PFSK-1 (cell line): ENCODE results near the gene GPR26.

Experiments
- FOXP2 ChIP-seq: optimal IDR thresholded peaks from 2 replicates; pipeline ENCODE3; 2011; ENCODE audit warnings: borderline replicate concordance, control low read depth, inconsistent platforms; ENCODE audit not compliant: insufficient read depth; ENCODE audit errors: extremely low read length, extremely low read depth
- REST ChIP-seq, 2 experiments: IDR thresholded peaks; 2 replicates each; pipeline versions ENCODE4 v1.6.1 to v1.8.0; 2011 to 2012; ENCODE audit warnings: low read depth in 2 of 2, low read length in 2 of 2, control low read depth in 1 of 2, inconsistent platforms in 1 of 2, mild to moderate bottlenecking in 1 of 2, moderate library complexity in 1 of 2; ENCODE audit not compliant: insufficient read depth in 1 of 2
- SIN3A ChIP-seq: IDR thresholded peaks from 2 replicates; pipeline ENCODE4 v1.6.1; 2012; ENCODE audit warnings: mild to moderate bottlenecking, low read length, moderate library complexity, borderline replicate concordance; ENCODE audit not compliant: insufficient read depth
- TAF1 ChIP-seq: IDR thresholded peaks from 2 replicates; pipeline ENCODE4 v1.6.1; 2012; ENCODE audit warnings: low read length, control low read depth, borderline replicate concordance; ENCODE audit not compliant: insufficient read depth

GRCh38 chr10:123635745-123636144 is 30.4 kb upstream of the GPR26 start:
- no peak for TF ChIP-seq REST (IDR thresholded peaks at IDR 0.05; ENCODE audit: insufficient read depth in 1 of 2, low read depth in 2 of 2, low read length in 2 of 2)
- TF ChIP-seq SIN3A: no peak
- no peak for TF ChIP-seq FOXP2
- no peak for TF ChIP-seq TAF1
